ENCODE measurements around the gene LONRF3. TPM values are rescaled to one million over a fixed set of nuclear protein-coding genes. Genes with fewer than 3 reads are reported as not detected.

Gene LONRF3
- total RNA-seq, 1 experiment from 2014 or later = 13.1 TPM

DNA sequence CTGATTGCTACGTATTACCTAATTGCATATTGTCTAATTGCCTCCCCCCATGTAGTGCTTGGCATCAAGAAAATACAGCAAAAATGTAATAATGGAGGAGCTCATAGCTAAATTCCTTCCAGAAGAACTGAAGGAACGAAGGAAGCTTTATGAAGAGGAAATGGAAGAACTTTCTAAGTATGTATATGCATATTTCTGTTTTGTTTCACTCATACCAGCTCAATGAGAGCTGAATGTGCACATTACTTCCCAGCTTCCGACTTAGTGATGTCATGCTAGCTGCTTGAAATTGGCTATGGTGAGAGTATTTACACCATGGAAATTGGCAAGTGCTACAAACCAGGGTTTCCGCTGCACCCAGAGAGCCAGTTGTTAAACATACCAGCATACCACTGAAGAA, 34.7 kb downstream of the LONRF3 start:
- no peak for ATAC-seq
- H3K36me3 ChIP-seq (ENCODE audit: control insufficient read depth, insufficient read depth, low read length) = no peaks in the 10 kb centered on the region
- intact Hi-C loops (cut with micrococcal nuclease; ENCODE audit: unreplicated experiment) = loop anchor here (2.0 to 10.0 kb wide), 3 partner anchors 56 to 206 kb away; no protein-coding TSS in a partner anchor

DNA sequence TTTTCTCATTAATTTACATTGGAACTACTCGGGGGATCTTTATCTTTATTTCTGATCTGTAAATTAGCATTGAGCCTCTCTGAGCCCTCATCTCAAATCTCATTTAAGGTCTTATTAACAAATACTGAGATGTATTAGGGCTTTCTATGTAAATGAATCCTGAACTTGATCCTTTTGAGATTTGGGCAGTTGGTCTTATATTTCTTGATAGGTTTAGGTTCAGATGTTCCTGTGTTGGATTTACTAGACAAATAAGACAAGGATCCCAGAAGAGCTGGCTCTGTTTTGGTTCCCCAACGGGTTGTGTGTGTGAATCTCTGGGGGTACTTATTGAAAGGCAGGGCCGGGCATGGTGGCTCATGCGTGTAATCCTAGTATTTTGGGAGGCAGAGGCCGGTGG, 36.1 kb downstream of the LONRF3 start:
- in situ Hi-C loops (cut with HindIII; ENCODE audit: low pct_unique_long_range_greater_than_20kb, low sequenced_read_pairs) = no loop called here
- POLR2A ChIA-PET = no interaction called here
- no peak overlapping the region for H3K27ac ChIP-seq (ENCODE audit: low read length)
- H3K36me3 ChIP-seq (ENCODE audit: control insufficient read depth, insufficient read depth, low read length) = no peaks in the 10 kb centered on the region; the same call in 1 of the 2 replicates
- no peak for DNase-seq (ENCODE audit: low read depth, low spot score)
- peaks cover 18% of the 10 kb centered on the region for H3K4me1 ChIP-seq (ENCODE audit: control insufficient read depth, insufficient read depth, low read length)
- CTCF ChIA-PET = no interaction called here
- TF ChIP-seq TCF7L2 (IDR thresholded peaks at IDR 0.05; ENCODE audit: low read depth, low read length) (no peak), POLR2AphosphoS5 (IDR thresholded peaks at IDR 0.05; ENCODE audit: low read depth, low read length) (no peak), SIN3A (IDR thresholded peaks at IDR 0.05; ENCODE audit: borderline replicate concordance, insufficient read depth, low read depth, low read length) (no peak)
- TF ChIP-seq, protein P1, sequence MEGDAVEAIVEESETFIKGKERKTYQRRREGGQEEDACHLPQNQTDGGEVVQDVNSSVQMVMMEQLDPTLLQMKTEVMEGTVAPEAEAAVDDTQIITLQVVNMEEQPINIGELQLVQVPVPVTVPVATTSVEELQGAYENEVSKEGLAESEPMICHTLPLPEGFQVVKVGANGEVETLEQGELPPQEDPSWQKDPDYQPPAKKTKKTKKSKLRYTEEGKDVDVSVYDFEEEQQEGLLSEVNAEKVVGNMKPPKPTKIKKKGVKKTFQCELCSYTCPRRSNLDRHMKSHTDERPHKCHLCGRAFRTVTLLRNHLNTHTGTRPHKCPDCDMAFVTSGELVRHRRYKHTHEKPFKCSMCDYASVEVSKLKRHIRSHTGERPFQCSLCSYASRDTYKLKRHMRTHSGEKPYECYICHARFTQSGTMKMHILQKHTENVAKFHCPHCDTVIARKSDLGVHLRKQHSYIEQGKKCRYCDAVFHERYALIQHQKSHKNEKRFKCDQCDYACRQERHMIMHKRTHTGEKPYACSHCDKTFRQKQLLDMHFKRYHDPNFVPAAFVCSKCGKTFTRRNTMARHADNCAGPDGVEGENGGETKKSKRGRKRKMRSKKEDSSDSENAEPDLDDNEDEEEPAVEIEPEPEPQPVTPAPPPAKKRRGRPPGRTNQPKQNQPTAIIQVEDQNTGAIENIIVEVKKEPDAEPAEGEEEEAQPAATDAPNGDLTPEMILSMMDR (IDR thresholded peaks at IDR 0.05) = no peak
- TF ChIP-seq, protein P2, sequence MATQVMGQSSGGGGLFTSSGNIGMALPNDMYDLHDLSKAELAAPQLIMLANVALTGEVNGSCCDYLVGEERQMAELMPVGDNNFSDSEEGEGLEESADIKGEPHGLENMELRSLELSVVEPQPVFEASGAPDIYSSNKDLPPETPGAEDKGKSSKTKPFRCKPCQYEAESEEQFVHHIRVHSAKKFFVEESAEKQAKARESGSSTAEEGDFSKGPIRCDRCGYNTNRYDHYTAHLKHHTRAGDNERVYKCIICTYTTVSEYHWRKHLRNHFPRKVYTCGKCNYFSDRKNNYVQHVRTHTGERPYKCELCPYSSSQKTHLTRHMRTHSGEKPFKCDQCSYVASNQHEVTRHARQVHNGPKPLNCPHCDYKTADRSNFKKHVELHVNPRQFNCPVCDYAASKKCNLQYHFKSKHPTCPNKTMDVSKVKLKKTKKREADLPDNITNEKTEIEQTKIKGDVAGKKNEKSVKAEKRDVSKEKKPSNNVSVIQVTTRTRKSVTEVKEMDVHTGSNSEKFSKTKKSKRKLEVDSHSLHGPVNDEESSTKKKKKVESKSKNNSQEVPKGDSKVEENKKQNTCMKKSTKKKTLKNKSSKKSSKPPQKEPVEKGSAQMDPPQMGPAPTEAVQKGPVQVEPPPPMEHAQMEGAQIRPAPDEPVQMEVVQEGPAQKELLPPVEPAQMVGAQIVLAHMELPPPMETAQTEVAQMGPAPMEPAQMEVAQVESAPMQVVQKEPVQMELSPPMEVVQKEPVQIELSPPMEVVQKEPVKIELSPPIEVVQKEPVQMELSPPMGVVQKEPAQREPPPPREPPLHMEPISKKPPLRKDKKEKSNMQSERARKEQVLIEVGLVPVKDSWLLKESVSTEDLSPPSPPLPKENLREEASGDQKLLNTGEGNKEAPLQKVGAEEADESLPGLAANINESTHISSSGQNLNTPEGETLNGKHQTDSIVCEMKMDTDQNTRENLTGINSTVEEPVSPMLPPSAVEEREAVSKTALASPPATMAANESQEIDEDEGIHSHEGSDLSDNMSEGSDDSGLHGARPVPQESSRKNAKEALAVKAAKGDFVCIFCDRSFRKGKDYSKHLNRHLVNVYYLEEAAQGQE (IDR thresholded peaks at IDR 0.05; ENCODE audit: insufficient read depth in 1 of 2, low read depth in 2 of 2, low read length in 1 of 2) = no peak
- H3K9me3 ChIP-seq (ENCODE audit: control insufficient read depth, insufficient read depth, low read depth, low read length) = no peaks in the 10 kb centered on the region
- H3K4me3 ChIP-seq (ENCODE audit: low read depth in 2 of 2, low read length in 2 of 2) = no peak overlapping the region
- no peak for ATAC-seq
- no peaks in the 10 kb centered on the region for H3K27me3 ChIP-seq (ENCODE audit: control insufficient read depth, insufficient read depth, low read length)
- no TSS peak for BruUV-seq (replicated peaks)
- intact Hi-C loops (cut with micrococcal nuclease; ENCODE audit: unreplicated experiment) = no loop called here

More for the DNA sequence above, 34.7 kb downstream of the LONRF3 start:
- Histone ChIP-seq H3K4me3 (ENCODE audit: low read depth in 2 of 2, low read length in 2 of 2) (no peak overlapping the region), H3K27ac (ENCODE audit: low read length) (peak overlapping the region; percentile 20; the same call in 1 of the 2 replicates), H3K27me3 (ENCODE audit: control insufficient read depth, insufficient read depth, low read length) (no peaks in the 10 kb centered on the region), H3K4me1 (ENCODE audit: control insufficient read depth, insufficient read depth, low read length) (peaks cover 13% of the 10 kb centered on the region; the same call in 1 of the 2 replicates), H3K9me3 (ENCODE audit: control insufficient read depth, insufficient read depth, low read depth, low read length) (no peaks in the 10 kb centered on the region)
- POLR2A ChIA-PET = no interaction called here
- no peak for DNase-seq (ENCODE audit: low read depth, low spot score)
- CTCF ChIA-PET = no interaction called here
- TF ChIP-seq POLR2AphosphoS5 (IDR thresholded peaks at IDR 0.05; ENCODE audit: low read depth, low read length) (no peak), TCF7L2 (IDR thresholded peaks at IDR 0.05; ENCODE audit: low read depth, low read length) (no peak), SIN3A (IDR thresholded peaks at IDR 0.05; ENCODE audit: borderline replicate concordance, insufficient read depth, low read depth, low read length) (no peak)
- TF ChIP-seq, protein P1 (IDR thresholded peaks at IDR 0.05) = no peak
- TF ChIP-seq, protein P2 (IDR thresholded peaks at IDR 0.05; ENCODE audit: insufficient read depth in 1 of 2, low read depth in 2 of 2, low read length in 1 of 2) = no peak
- in situ Hi-C loops (cut with HindIII; ENCODE audit: low pct_unique_long_range_greater_than_20kb, low sequenced_read_pairs) = no loop called here
- BruUV-seq (replicated peaks) = no TSS peak
